Aorta (tissue), 5 donors: ENCODE measurements around the gene GRM7. TPM values are rescaled to one million over a fixed set of nuclear protein-coding genes. Genes with fewer than 3 reads are reported as not detected.

ENCODE experiments used
- ATAC-seq: fragments of 200-7000 bp; cut with Tn5 transposase; one replicate; pipeline ENCODE4 v1.9.1; 2022; ENCODE audit warnings: moderate library complexity; ENCODE audit not compliant: low FRiP score
- DNase-seq, 2 donors: peaks; one replicate each; pipeline ENCODE4 v3.0.0-alpha.2; 2020
- H3K27ac ChIP-seq, 2 donors: one replicate each; pipeline ENCODE4 v1.5.1; 2013; ENCODE audit warnings: low read length in 2 of 2, mild to moderate bottlenecking in 2 of 2, moderate library complexity in 2 of 2, control low read depth in 1 of 2, inconsistent platforms in 1 of 2, low read depth in 1 of 2
- H3K27me3 ChIP-seq, 2 donors: one replicate each; pipeline ENCODE4 v1.6.1; 2013; ENCODE audit warnings: control low read depth in 1 of 2, low read length in 1 of 2, mild to moderate bottlenecking in 1 of 2, moderate library complexity in 1 of 2; ENCODE audit not compliant: insufficient read depth in 2 of 2, control insufficient read depth in 1 of 2
- H3K36me3 ChIP-seq, 2 donors: one replicate each; pipeline ENCODE4 v1.6.1; 2013; ENCODE audit warnings: control low read depth in 1 of 2, low read length in 1 of 2, mild to moderate bottlenecking in 1 of 2; ENCODE audit not compliant: insufficient read depth in 2 of 2, control insufficient read depth in 1 of 2
- H3K4me1 ChIP-seq, 2 donors: one replicate each; pipeline ENCODE4 v1.6.1; 2013; ENCODE audit warnings: low read length in 2 of 2, control low read depth in 1 of 2, mild to moderate bottlenecking in 1 of 2, moderate library complexity in 1 of 2; ENCODE audit not compliant: insufficient read depth in 2 of 2, control insufficient read depth in 1 of 2
- H3K4me3 ChIP-seq, 2 donors: one replicate each; pipeline ENCODE4 v1.5.1; 2013; ENCODE audit warnings: low read length in 2 of 2, control low read depth in 1 of 2, mild to moderate bottlenecking in 1 of 2
- H3K9me3 ChIP-seq: one replicate; pipeline ENCODE4 v1.6.1; 2013; ENCODE audit warnings: mild to moderate bottlenecking, low read length; ENCODE audit not compliant: control insufficient read depth
- WGBS, 2 donors: extraction: QIAGEN DNeasy Blood & Tissue Kit; methylation state at CpG; one replicate each; pipeline ENCODE4 v1.1.7; 2013; 5-methylcytosine and 5-hydroxymethylcytosine counted together
- intact Hi-C, 2 donors: fragments of 100-400 bp; cut with DNase I; formaldehyde crosslinking; loops; one replicate each; pipeline versions ENCODE4 v1.14.2 to v1.15.0; 2022
- polyA plus RNA-seq, 2 donors: library from polyadenylated mRNA; stranded (reverse); fragments of 200-250 nt; gene quantifications; one replicate each; pipeline ENCODE4 v1.2.3, GENCODE V29; 2013
- total RNA-seq, 2 donors: library from RNA; stranded (reverse); fragmentation: NEBNext Ultra II Directional; extraction: Animal tissue kit (Norgen Biotek cat#: 25700); gene quantifications; one replicate each; pipeline ENCODE4 v1.2.1, GENCODE V29; 2021
- donor health status: healthy with polysubstance abuse.
- donor health status: Bipolar disorder and iron deficiency.
- donor health status: DM: no; HTN: no; CAD: no.
- donor health status: DM: no; HTN: no; CAD: no.
- donor health status: DM: yes; HTN: yes; CAD: no.

GRM7 gene
- total and polyA plus RNA-seq, 4 donors, result 0.10 to 2.5 (median 0.50) TPM

DNA sequence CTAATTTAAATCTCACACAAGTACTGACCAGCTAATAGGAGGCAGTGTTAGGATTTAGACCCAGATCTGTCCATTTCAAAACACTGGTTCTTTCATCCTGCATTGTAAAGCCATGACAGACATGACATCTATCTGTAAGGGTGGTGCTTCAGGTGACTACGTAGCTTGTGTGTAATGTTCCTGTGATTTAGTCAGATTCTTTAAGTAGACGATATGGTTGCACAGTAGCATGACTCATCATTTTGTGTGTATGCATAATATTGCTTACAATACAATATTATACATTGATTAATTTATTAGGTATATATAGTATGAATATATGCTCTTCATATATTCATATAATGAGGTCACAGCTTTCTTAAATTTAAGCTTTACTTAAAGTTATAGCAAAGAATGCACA, 628.5 kb downstream of the GRM7 start:
- no peak for DNase-seq
- Histone ChIP-seq H3K36me3 (no peaks in the 10 kb centered on the region), H3K27ac (no peak overlapping the region), H3K9me3 (no peaks in the 10 kb centered on the region), H3K4me3 (no peak overlapping the region), H3K27me3 (no peaks in the 10 kb centered on the region), H3K4me1 (no peaks in the 10 kb centered on the region)
- intact Hi-C loops, result no loop called here
- ATAC-seq, result no peak
- WGBS, 2 donors, result 87 to 90% methylated on average over 2 of the region's 2 CpGs

DNA sequence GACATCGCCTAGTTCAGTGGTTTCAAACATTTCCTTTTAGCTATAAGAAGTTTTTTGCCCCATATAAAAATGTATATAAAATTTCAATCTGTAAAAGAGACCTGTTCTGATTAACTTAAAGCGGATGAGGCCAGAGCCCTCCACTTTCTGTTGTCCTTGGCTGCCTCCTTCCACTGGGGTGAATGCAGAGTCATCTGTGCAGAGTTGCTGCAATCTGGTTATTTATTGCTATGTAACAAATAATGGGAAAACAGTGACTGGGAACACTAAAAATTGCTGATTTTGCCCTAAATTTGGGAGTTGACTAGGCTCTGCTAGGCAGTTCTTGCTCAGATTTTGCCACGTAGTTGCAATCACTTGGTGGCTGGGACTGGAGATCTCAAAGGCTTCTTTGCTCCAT, 637.8 kb downstream of the GRM7 start:
- WGBS, 2 donors, result 95 to 97% methylated on average over 3 of the region's 3 CpGs
- peaks cover 9% of the 10 kb centered on the region for H3K9me3 ChIP-seq
- intact Hi-C loops, result no loop called here
- no peak overlapping the region for H3K27ac ChIP-seq
- DNase-seq, result no peak
- no peaks in the 10 kb centered on the region for H3K27me3 ChIP-seq
- ATAC-seq, result peak; percentile 75
- H3K4me1 ChIP-seq, result no peaks in the 10 kb centered on the region
- H3K36me3 ChIP-seq, result no peaks in the 10 kb centered on the region
- no peak overlapping the region for H3K4me3 ChIP-seq

DNA sequence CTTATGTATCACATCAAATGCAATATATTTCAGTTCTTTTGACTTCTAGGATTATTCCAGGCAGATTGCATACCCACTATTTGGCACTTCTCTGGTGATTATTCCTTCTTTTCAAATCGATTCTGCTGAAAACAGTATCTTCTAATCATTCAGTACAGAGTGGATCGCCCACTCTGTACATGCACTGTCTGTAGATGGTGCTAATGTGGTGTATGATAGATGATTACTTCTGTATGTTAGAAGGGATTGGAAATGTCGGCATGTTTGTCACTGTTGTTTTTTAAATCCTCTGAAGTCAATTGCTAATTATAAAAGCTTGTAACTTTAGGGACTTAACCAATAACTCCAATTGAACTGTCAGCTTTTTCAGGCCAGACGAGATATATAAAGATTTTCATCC, 642.5 kb downstream of the GRM7 start:
- Histone ChIP-seq H3K36me3 (no peaks in the 10 kb centered on the region), H3K27me3 (no peaks in the 10 kb centered on the region), H3K4me1 (peaks cover 2 to 15% of the 10 kb centered on the region in 2 donors), H3K27ac (no peak overlapping the region), H3K9me3 (peaks cover 3% of the 10 kb centered on the region), H3K4me3 (no peak overlapping the region)
- intact Hi-C loops, result loop anchor here in 1 of 2 donors (10.0 kb wide), 1 partner anchor 271 kb away; no protein-coding TSS in a partner anchor
- ATAC-seq (no peak), DNase-seq (no peak)
- 92 to 93% methylated on average over 4 of the region's 4 CpGs for WGBS, 2 donors

DNA sequence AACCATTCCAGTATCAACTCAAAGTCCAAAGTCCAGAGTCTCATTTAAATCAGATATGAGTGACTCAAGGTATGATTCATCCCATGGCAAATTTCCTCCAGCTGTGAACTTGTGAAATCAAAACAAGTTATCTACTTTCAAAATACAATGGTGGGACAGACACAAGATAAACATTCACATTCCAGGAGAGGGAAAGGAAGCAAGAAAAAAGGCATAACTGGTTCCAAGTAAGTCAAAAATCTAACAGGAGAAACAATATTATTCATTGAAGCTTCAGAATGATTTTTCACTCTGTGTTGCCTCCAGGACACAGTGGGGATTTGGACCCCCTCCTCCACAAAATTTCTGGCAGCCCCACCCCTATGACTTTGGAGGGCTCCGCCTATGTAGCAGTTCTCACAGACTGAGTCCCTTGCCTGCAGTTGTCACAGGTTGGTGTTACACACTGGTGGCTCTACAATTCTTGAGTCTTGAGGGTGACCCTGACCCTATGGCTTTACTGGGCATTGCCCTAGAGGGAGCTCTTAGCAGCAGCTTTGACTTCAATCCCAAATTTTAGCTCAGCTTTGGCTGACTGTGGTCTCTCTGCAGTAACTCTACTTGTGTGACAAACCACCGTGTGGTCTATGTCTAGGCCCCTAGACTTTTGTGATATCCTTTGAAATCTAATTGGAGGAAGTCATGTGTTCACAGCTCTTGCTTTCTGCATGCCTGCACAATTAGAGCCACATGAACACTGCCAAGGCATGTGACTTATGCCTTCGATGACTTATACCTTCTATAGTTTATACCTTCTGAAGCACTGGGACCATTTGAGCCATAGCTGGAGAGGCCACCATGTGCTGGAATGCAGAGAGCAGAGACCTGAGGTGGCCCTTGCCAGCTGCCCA, 644.2 kb downstream of the GRM7 start:
- Histone ChIP-seq H3K36me3 (no peaks in the 10 kb centered on the region), H3K9me3 (peaks cover 3% of the 10 kb centered on the region), H3K4me3 (no peak overlapping the region), H3K4me1 (peaks cover 2 to 15% of the 10 kb centered on the region in 2 donors), H3K27ac (peak overlapping the region; percentile 33 to 35), H3K27me3 (no peaks in the 10 kb centered on the region)
- 31% methylated on average over 3 of the region's 3 CpGs for WGBS, 2 donors
- intact Hi-C loops, result loop anchor here in 1 of 2 donors (10.0 kb wide), 1 partner anchor 270 kb away; no protein-coding TSS in a partner anchor
- DNase-seq (peak in 1 of 2 donors; percentile 59), ATAC-seq (peak; percentile 69)

DNA sequence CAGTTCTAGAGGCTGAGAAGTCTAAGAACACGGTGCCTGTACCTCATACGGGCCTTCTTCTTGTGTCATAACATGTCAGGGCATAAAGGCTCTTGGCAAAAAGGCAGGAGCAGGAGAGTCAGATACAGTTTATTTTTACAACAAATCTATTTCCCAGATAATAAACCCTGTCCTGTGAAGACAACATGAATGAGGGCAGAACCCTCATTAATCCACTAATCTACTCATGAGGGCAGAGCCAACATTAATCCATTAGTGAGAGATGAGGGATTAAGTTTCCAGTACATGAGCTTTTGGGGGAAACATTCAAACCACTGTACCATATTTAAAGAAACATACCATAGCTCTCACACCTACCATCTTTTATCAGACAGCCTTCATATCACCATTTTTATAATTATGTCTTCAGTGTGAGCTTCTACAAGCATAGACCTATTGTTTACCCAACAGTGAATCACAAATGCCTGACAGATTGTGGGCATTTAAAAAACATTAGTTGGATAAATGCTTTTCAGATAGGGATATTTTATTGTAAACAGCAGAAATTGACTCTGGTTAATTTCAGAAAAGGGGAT, 645.8 kb downstream of the GRM7 start:
- ATAC-seq (no peak), DNase-seq (no peak)
- H3K4me3 ChIP-seq, result no peak overlapping the region
- 25% methylated on average over 2 of the region's 2 CpGs for WGBS, 2 donors
- H3K4me1 ChIP-seq, result peaks cover 2 to 15% of the 10 kb centered on the region in 2 donors
- no peak overlapping the region for H3K27ac ChIP-seq
- no peaks in the 10 kb centered on the region for H3K9me3 ChIP-seq
- intact Hi-C loops, result loop anchor here in 1 of 2 donors (10.0 kb wide), 1 partner anchor 268 kb away; no protein-coding TSS in a partner anchor
- no peaks in the 10 kb centered on the region for H3K27me3 ChIP-seq
- no peaks in the 10 kb centered on the region for H3K36me3 ChIP-seq

GRCh38 chr3:7508821-7509220, 647.9 kb downstream of the GRM7 start:
- Histone ChIP-seq H3K4me3 (no peak overlapping the region), H3K27me3 (no peaks in the 10 kb centered on the region), H3K9me3 (no peaks in the 10 kb centered on the region), H3K36me3 (no peaks in the 10 kb centered on the region), H3K4me1 (peaks cover 2 to 15% of the 10 kb centered on the region in 2 donors), H3K27ac (no peak overlapping the region)
- ATAC-seq, result no peak
- 47 to 49% methylated on average over 2 of the region's 2 CpGs for WGBS, 2 donors
- no peak for DNase-seq
- intact Hi-C loops, result loop anchor here in 1 of 2 donors (10.0 kb wide), 1 partner anchor 266 kb away; no protein-coding TSS in a partner anchor

DNA sequence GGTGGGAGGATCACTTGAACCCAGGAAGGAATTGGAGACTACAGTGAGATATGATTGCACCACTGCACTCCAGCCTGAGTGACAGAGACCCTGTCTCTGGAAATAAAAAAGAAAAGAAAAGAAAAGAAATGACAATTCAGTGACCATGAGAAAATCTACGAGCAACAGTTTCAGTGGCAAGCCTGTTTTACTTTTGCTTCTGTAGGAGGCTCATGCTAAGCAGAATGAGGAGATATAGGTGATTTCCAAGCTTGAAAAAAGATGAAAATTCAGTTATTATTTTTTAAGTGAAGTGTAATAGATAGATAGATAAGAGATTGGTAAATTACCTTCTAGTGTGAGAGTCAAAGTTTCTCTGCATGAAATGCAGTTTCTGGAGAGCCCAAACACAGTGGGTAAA, 651.1 kb downstream of the GRM7 start:
- 95 to 98% methylated on average over 1 of the region's 1 CpG for WGBS, 2 donors
- intact Hi-C loops, result no loop called here
- Histone ChIP-seq H3K27me3 (no peaks in the 10 kb centered on the region), H3K27ac (no peak overlapping the region), H3K9me3 (no peaks in the 10 kb centered on the region), H3K4me3 (no peak overlapping the region), H3K36me3 (no peaks in the 10 kb centered on the region), H3K4me1 (peaks cover 0 to 1% of the 10 kb centered on the region in 2 donors)
- ATAC-seq (no peak), DNase-seq (no peak)

- Histone ChIP-seq H3K27ac (no peak overlapping the region), H3K9me3 (no peaks in the 10 kb centered on the region), H3K27me3 (no peaks in the 10 kb centered on the region), H3K4me1 (no peaks in the 10 kb centered on the region), H3K36me3 (no peaks in the 10 kb centered on the region), H3K4me3 (no peak overlapping the region)
- intact Hi-C loops, result no loop called here
- WGBS, 2 donors, result 1 to 21% methylated on average over 3 of the region's 3 CpGs
- ATAC-seq (no peak), DNase-seq (no peak)
Observed at GRCh38 chr3:7518026-7518425, 657.1 kb downstream of the GRM7 start.

DNA sequence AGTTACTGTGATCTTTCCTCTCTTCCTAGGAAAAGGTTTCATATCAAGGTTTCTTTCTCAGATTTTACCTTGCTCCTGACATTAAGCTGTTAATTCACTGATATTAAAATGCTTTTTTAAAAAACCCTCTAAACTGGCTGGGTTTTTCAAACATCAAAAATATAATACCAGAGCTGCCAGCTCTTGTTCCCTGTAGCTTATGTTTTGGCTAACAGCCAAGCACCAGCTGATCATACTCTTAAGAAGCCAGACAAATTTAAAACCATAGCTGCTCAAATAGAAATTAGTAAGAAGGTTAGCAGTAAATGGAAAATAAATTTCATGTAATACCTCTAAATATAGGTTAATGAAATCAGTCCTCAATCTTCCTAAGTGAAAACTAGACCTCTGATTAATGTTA, 657.5 kb downstream of the GRM7 start:
- no peaks in the 10 kb centered on the region for H3K27me3 ChIP-seq
- no peaks in the 10 kb centered on the region for H3K36me3 ChIP-seq
- no peak for DNase-seq
- no peaks in the 10 kb centered on the region for H3K9me3 ChIP-seq
- no peak for ATAC-seq
- no peak overlapping the region for H3K4me3 ChIP-seq
- no peaks in the 10 kb centered on the region for H3K4me1 ChIP-seq
- intact Hi-C loops, result no loop called here
- H3K27ac ChIP-seq, result no peak overlapping the region
